GM23338 (cell line): ENCODE results near the gene SLC35E2B. TPM values are rescaled to one million over a fixed set of nuclear protein-coding genes. Genes with fewer than 3 reads are reported as not detected.

Experiments
- ATAC-seq: fragments of 200-7000 bp; cut with Tn5 transposase; 3 replicates; pipeline ENCODE4 v1.9.1; 2020
- DNase-seq: peaks from one replicate; pipeline ENCODE4 v3.0.0-alpha.2; 2015; ENCODE audit warnings: low spot score
- H2AFZ ChIP-seq: fragments of 200-600 bp; sonication (generic); 2 replicates; pipeline ENCODE4 v1.8.0; 2016; ENCODE audit warnings: antibody characterized with exemption, mild to moderate bottlenecking, moderate library complexity
- H3F3A ChIP-seq: fragments of 200-600 bp; sonication (generic); replicated peaks from 2 replicates; pipeline ENCODE4 v1.8.0; 2017; ENCODE audit warnings: antibody characterized with exemption, mixed run types, low read depth
- H3K27ac ChIP-seq: fragments of 200-600 bp; sonication (generic); 2 replicates; pipeline ENCODE4 v1.6.1; 2016; ENCODE audit warnings: low read depth
- H3K27me3 ChIP-seq: fragments of 200-600 bp; sonication (generic); 2 replicates; pipeline ENCODE4 v1.8.0; 2016; ENCODE audit warnings: mild to moderate bottlenecking, mixed run types, moderate library complexity; ENCODE audit not compliant: insufficient read depth
- H3K36me3 ChIP-seq: fragments of 200-600 bp; sonication (generic); 2 replicates; pipeline ENCODE4 v1.8.0; 2016; ENCODE audit warnings: mild to moderate bottlenecking; ENCODE audit not compliant: insufficient read depth
- H3K4me1 ChIP-seq: fragments of 200-600 bp; sonication (generic); 2 replicates; pipeline ENCODE4 v1.8.0; 2016; ENCODE audit warnings: mild to moderate bottlenecking, moderate library complexity; ENCODE audit not compliant: insufficient read depth
- H3K4me2 ChIP-seq: fragments of 200-600 bp; sonication (generic); 2 replicates; pipeline ENCODE4 v1.7.1; 2017; ENCODE audit warnings: mixed run types
- H3K4me3 ChIP-seq: fragments of 200-600 bp; sonication (generic); 2 replicates; pipeline ENCODE4 v1.6.1; 2016; ENCODE audit warnings: mixed run types
- H3K79me2 ChIP-seq: fragments of 200-600 bp; sonication (generic); replicated peaks from 2 replicates; pipeline ENCODE4 v1.8.0; 2017; ENCODE audit warnings: mild to moderate bottlenecking; ENCODE audit not compliant: insufficient read depth
- H3K9me2 ChIP-seq: fragments of 200-600 bp; sonication (generic); 2 replicates; pipeline ENCODE4 v1.8.0; 2017; ENCODE audit not compliant: insufficient read depth
- H4K20me1 ChIP-seq: fragments of 200-600 bp; sonication (generic); replicated peaks from 2 replicates; pipeline ENCODE4 v1.8.0; 2017; ENCODE audit warnings: mild to moderate bottlenecking; ENCODE audit not compliant: insufficient read depth
- H3K27ac Mint-ChIP-seq: 2 replicates; pipeline ENCODE4 v1.8.0; 2020; ENCODE audit warnings: inconsistent platforms, mild to moderate bottlenecking, moderate library complexity, mixed read lengths
- H3K27me3 Mint-ChIP-seq: 3 replicates; pipeline ENCODE4 v1.8.0; 2022; ENCODE audit warnings: low read depth, mild to moderate bottlenecking, moderate library complexity, mixed read lengths, inconsistent platforms; ENCODE audit not compliant: insufficient read depth, poor library complexity
- H3K36me3 Mint-ChIP-seq: 3 replicates; pipeline ENCODE4 v1.8.0; 2021; ENCODE audit warnings: low read depth, mild to moderate bottlenecking, inconsistent platforms, moderate library complexity, mixed read lengths
- H3K4me1 Mint-ChIP-seq: 3 replicates; pipeline ENCODE4 v1.8.0; 2020; ENCODE audit warnings: mild to moderate bottlenecking, inconsistent platforms, mixed read lengths
- H3K4me3 Mint-ChIP-seq: 3 replicates; pipeline ENCODE4 v1.8.0; 2021; ENCODE audit warnings: moderate library complexity, mild to moderate bottlenecking, inconsistent platforms, mixed read lengths
- H3K9me3 Mint-ChIP-seq: 3 replicates; pipeline ENCODE4 v1.8.0; 2020; ENCODE audit warnings: moderate library complexity, mild to moderate bottlenecking, inconsistent platforms, mixed read lengths
- CREB1 ChIP-seq: fragments of 250-450 bp; sonication (Bioruptor Pico); IDR thresholded peaks from 2 replicates; pipeline ENCODE4 v1.5.0; 2020; ENCODE audit warnings: low read depth, mild to moderate bottlenecking, moderate library complexity
- EZH2 ChIP-seq: fragments of 200-600 bp; sonication (generic); IDR thresholded peaks from one replicate; pipeline ENCODE4 v1.8.0; 2017; ENCODE audit warnings: antibody characterized with exemption, mild to moderate bottlenecking, low read depth; ENCODE audit not compliant: unreplicated experiment
- EZH2phosphoT487 ChIP-seq: fragments of 200-600 bp; sonication (generic); IDR thresholded peaks from one replicate; pipeline ENCODE4 v1.8.1; 2018; ENCODE audit warnings: antibody characterized with exemption; ENCODE audit not compliant: unreplicated experiment
- JUNB ChIP-seq: IDR thresholded peaks from one replicate; pipeline ENCODE4 v1.6.1; 2016; ENCODE audit warnings: antibody characterized with exemption; ENCODE audit not compliant: unreplicated experiment
- NANOG ChIP-seq: IDR thresholded peaks from 2 replicates; pipeline ENCODE4 v1.6.1; 2016; ENCODE audit warnings: antibody characterized with exemption, borderline replicate concordance
- POLR2AphosphoS5 ChIP-seq: IDR thresholded peaks from 2 replicates; pipeline ENCODE4 v1.6.1; 2016; ENCODE audit warnings: antibody characterized with exemption, low read depth
- REST ChIP-seq: IDR thresholded peaks from one replicate; pipeline ENCODE4 v1.6.1; 2018; ENCODE audit warnings: antibody characterized with exemption; ENCODE audit not compliant: unreplicated experiment
- STAT1 ChIP-seq: IDR thresholded peaks from one replicate; pipeline ENCODE4 v1.6.1; 2016; ENCODE audit warnings: antibody characterized with exemption; ENCODE audit not compliant: unreplicated experiment
- ZNF114 ChIP-seq: fragments of 250-450 bp; sonication (Bioruptor Pico); IDR thresholded peaks from 2 replicates; pipeline ENCODE4 v1.5.0; 2020; ENCODE audit warnings: mild to moderate bottlenecking, moderate library complexity
- ZNF331 ChIP-seq: fragments of 250-450 bp; sonication (Bioruptor Pico); IDR thresholded peaks from 2 replicates; pipeline ENCODE4 v1.5.0; 2020; ENCODE audit warnings: low read depth, mild to moderate bottlenecking, moderate library complexity
- polyA plus RNA-seq: library from polyadenylated mRNA; unstranded; fragments of >200 nt; fragmentation: Nextera tagmentation; extraction: Ambion mirVana; gene quantifications from 2 replicates; pipeline ENCODE4 v1.2.1, GENCODE V29; 2016
- total RNA-seq: library from RNA; depleted of rRNA; stranded (reverse); fragments of >200 nt; shearing (Covaris generic); gene quantifications from 2 replicates; pipeline ENCODE4 v1.2.3, GENCODE V29; 2014
- TF ChIP-seq, protein P1 (sequence below), 2 experiments: fragments of 200-600 bp in 1 of 2; sonication (generic) in 1 of 2; conservative IDR thresholded peaks; 2 replicates each; pipeline versions ENCODE4 v1.5.1 to v1.6.1; 2016 to 2017; ENCODE audit warnings: antibody characterized with exemption in 2 of 2, low read depth in 2 of 2, mild to moderate bottlenecking in 2 of 2, moderate library complexity in 1 of 2
- TF ChIP-seq, protein P2 (sequence below): fragments of 250-450 bp; sonication (Bioruptor Pico); IDR thresholded peaks from 2 replicates; pipeline ENCODE4 v1.5.0; 2020; ENCODE audit warnings: mild to moderate bottlenecking, moderate library complexity
- TF ChIP-seq, protein P3 (sequence below): IDR thresholded peaks from 2 replicates; pipeline ENCODE4 v1.6.1; 2016; ENCODE audit warnings: antibody characterized with exemption

The SLC35E2B gene
- total and polyA plus RNA-seq, 2 experiments from 2014 or later = 16.8 to 63.0 TPM

DNA sequence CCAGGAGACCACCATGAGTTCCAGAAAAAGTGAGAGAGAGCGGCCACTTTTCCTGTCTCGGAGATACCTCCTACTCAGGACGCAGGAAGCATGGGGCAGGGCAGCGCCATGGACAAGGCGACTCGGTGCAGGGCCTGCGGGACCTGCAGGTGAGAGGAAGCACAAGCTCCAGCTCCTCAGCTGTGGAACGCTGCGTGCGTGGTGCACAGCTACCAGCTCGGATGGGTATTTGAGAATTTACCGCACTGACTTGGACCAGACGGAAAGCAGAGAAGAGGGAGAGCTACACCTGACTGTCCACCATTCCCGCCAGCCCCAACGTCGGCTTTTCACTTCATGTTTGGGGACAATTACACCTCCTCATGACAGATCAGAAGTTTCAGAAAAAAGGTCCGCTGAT, 39.8 kb upstream of the SLC35E2B start:
- Histone ChIP-seq H3K9me2 (no peaks in the 10 kb centered on the region), H3K4me1 (no peaks in the 10 kb centered on the region), H3K4me2 (no peak overlapping the region), H4K20me1 (no peaks in the 10 kb centered on the region; the same call in 1 of the 2 replicates), H3K27me3 (no peaks in the 10 kb centered on the region), H3K79me2 (no peaks in the 10 kb centered on the region), H3K36me3 (peaks cover 11% of the 10 kb centered on the region; the same call in 1 of the 2 replicates), H2AFZ (no peak overlapping the region), H3K27ac (no peak overlapping the region), H3F3A (no peaks in the 10 kb centered on the region), H3K4me3 (no peak overlapping the region)
- Mint-ChIP-seq H3K9me3 (no peaks in the 10 kb centered on the region), H3K27me3 (peaks cover 2% of the 10 kb centered on the region), H3K36me3 (peaks cover 25% of the 10 kb centered on the region), H3K27ac (no peak overlapping the region), H3K4me3 (no peak overlapping the region), H3K4me1 (no peaks in the 10 kb centered on the region)
- ATAC-seq (no peak), DNase-seq (no peak)
- no peak for TF ChIP-seq CREB1 (CRISPR knock-in tag)
- TF ChIP-seq ZNF114 (CRISPR knock-in tag) = no peak
- no peak for TF ChIP-seq STAT1
- TF ChIP-seq, protein P1, sequence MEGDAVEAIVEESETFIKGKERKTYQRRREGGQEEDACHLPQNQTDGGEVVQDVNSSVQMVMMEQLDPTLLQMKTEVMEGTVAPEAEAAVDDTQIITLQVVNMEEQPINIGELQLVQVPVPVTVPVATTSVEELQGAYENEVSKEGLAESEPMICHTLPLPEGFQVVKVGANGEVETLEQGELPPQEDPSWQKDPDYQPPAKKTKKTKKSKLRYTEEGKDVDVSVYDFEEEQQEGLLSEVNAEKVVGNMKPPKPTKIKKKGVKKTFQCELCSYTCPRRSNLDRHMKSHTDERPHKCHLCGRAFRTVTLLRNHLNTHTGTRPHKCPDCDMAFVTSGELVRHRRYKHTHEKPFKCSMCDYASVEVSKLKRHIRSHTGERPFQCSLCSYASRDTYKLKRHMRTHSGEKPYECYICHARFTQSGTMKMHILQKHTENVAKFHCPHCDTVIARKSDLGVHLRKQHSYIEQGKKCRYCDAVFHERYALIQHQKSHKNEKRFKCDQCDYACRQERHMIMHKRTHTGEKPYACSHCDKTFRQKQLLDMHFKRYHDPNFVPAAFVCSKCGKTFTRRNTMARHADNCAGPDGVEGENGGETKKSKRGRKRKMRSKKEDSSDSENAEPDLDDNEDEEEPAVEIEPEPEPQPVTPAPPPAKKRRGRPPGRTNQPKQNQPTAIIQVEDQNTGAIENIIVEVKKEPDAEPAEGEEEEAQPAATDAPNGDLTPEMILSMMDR (conservative IDR thresholded peaks at IDR 0.05; ENCODE audit: low read depth in 2 of 2) = no peak
- no peak for TF ChIP-seq EZH2phosphoT487
- TF ChIP-seq, protein P2, sequence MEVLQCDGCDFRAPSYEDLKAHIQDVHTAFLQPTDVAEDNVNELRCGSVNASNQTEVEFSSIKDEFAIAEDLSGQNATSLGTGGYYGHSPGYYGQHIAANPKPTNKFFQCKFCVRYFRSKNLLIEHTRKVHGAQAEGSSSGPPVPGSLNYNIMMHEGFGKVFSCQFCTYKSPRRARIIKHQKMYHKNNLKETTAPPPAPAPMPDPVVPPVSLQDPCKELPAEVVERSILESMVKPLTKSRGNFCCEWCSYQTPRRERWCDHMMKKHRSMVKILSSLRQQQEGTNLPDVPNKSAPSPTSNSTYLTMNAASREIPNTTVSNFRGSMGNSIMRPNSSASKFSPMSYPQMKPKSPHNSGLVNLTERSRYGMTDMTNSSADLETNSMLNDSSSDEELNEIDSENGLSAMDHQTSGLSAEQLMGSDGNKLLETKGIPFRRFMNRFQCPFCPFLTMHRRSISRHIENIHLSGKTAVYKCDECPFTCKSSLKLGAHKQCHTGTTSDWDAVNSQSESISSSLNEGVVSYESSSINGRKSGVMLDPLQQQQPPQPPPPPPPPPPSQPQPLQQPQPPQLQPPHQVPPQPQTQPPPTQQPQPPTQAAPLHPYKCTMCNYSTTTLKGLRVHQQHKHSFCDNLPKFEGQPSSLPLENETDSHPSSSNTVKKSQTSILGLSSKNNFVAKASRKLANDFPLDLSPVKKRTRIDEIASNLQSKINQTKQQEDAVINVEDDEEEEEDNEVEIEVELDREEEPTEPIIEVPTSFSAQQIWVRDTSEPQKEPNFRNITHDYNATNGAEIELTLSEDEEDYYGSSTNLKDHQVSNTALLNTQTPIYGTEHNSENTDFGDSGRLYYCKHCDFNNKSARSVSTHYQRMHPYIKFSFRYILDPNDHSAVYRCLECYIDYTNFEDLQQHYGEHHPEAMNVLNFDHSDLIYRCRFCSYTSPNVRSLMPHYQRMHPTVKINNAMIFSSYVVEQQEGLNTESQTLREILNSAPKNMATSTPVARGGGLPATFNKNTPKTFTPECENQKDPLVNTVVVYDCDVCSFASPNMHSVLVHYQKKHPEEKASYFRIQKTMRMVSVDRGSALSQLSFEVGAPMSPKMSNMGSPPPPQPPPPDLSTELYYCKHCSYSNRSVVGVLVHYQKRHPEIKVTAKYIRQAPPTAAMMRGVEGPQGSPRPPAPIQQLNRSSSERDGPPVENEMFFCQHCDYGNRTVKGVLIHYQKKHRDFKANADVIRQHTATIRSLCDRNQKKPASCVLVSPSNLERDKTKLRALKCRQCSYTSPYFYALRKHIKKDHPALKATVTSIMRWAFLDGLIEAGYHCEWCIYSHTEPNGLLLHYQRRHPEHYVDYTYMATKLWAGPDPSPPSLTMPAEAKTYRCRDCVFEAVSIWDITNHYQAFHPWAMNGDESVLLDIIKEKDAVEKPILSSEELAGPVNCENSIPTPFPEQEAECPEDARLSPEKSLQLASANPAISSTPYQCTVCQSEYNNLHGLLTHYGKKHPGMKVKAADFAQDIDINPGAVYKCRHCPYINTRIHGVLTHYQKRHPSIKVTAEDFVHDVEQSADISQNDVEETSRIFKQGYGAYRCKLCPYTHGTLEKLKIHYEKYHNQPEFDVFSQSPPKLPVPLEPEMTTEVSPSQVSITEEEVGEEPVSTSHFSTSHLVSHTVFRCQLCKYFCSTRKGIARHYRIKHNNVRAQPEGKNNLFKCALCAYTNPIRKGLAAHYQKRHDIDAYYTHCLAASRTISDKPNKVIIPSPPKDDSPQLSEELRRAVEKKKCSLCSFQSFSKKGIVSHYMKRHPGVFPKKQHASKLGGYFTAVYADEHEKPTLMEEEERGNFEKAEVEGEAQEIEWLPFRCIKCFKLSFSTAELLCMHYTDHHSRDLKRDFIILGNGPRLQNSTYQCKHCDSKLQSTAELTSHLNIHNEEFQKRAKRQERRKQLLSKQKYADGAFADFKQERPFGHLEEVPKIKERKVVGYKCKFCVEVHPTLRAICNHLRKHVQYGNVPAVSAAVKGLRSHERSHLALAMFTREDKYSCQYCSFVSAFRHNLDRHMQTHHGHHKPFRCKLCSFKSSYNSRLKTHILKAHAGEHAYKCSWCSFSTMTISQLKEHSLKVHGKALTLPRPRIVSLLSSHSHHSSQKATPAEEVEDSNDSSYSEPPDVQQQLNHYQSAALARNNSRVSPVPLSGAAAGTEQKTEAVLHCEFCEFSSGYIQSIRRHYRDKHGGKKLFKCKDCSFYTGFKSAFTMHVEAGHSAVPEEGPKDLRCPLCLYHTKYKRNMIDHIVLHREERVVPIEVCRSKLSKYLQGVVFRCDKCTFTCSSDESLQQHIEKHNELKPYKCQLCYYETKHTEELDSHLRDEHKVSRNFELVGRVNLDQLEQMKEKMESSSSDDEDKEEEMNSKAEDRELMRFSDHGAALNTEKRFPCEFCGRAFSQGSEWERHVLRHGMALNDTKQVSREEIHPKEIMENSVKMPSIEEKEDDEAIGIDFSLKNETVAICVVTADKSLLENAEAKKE (CRISPR knock-in tag) = no peak
- TF ChIP-seq ZNF331 = no peak
- no peak for TF ChIP-seq REST
- TF ChIP-seq, protein P3, sequence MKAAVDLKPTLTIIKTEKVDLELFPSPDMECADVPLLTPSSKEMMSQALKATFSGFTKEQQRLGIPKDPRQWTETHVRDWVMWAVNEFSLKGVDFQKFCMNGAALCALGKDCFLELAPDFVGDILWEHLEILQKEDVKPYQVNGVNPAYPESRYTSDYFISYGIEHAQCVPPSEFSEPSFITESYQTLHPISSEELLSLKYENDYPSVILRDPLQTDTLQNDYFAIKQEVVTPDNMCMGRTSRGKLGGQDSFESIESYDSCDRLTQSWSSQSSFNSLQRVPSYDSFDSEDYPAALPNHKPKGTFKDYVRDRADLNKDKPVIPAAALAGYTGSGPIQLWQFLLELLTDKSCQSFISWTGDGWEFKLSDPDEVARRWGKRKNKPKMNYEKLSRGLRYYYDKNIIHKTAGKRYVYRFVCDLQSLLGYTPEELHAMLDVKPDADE = no peak
- TF ChIP-seq EZH2 = no peak
- no peak for TF ChIP-seq JUNB
- TF ChIP-seq POLR2AphosphoS5 = no peak
- no peak for TF ChIP-seq NANOG
